ENCODE data around the gene TMEM252.

DNA sequence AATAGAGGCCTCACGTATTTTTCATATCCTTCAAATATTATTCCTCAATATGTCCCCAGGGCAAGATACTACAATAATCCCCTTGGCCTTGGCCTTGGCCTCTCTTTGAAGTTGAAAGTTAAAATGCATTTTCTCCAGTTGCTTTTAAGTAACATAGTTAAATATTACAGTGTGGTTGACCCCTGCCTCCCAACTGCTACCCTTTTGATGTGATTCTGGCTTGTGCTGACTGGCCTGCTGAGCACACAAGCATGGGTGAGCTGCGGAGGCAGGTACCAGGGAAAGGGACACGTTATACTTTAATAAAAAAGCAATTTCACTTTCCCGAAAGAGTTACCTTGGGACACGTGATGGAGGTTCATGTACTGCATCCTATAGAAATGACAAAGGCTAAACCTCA is 17.9 kb upstream of the TMEM252 start:
- TF ChIP-seq, protein P1, sequence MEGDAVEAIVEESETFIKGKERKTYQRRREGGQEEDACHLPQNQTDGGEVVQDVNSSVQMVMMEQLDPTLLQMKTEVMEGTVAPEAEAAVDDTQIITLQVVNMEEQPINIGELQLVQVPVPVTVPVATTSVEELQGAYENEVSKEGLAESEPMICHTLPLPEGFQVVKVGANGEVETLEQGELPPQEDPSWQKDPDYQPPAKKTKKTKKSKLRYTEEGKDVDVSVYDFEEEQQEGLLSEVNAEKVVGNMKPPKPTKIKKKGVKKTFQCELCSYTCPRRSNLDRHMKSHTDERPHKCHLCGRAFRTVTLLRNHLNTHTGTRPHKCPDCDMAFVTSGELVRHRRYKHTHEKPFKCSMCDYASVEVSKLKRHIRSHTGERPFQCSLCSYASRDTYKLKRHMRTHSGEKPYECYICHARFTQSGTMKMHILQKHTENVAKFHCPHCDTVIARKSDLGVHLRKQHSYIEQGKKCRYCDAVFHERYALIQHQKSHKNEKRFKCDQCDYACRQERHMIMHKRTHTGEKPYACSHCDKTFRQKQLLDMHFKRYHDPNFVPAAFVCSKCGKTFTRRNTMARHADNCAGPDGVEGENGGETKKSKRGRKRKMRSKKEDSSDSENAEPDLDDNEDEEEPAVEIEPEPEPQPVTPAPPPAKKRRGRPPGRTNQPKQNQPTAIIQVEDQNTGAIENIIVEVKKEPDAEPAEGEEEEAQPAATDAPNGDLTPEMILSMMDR (IDR thresholded peaks at IDR 0.05), result no peak
- no peak for TF ChIP-seq POLR2A (IDR thresholded peaks at IDR 0.05; ENCODE audit: low read depth)
